Stomach (tissue), 9 donors: ENCODE measurements around the gene ARFGEF3. TPM values are rescaled to one million over a fixed set of nuclear protein-coding genes. Genes with fewer than 3 reads are reported as not detected.

Source experiments
- DNase-seq, 2 donors: peaks; one replicate each; pipeline versions ENCODE4 v3.0.0 to v3.0.0-alpha.2; 2013 to 2019
- H3K27ac ChIP-seq, 5 donors: fragments of 200-600 bp in 4 of 5; sonication (generic) in 4 of 5; one replicate each; pipeline ENCODE4 v1.5.1; 2013 to 2019; ENCODE audit warnings: mild to moderate bottlenecking in 1 of 5, moderate library complexity in 1 of 5
- H3K27me3 ChIP-seq, 3 donors: fragments of 200-600 bp; sonication (generic); one replicate each; pipeline ENCODE4 v1.5.1; 2017 to 2019; ENCODE audit warnings: mixed run types in 1 of 3
- H3K36me3 ChIP-seq, 4 donors: fragments of 200-600 bp; sonication (generic); 1 replicate in 3 of 4; 2 replicates in 1 of 4; pipeline ENCODE4 v1.5.1; 2016 to 2019
- H3K4me1 ChIP-seq, 4 donors: fragments of 200-600 bp; sonication (generic); one replicate each; pipeline ENCODE4 v1.5.1; 2016 to 2019
- H3K4me3 ChIP-seq, 4 donors: fragments of 200-600 bp; sonication (generic) in 3 of 4; one replicate each; pipeline ENCODE4 v1.5.1; 2016 to 2019; ENCODE audit warnings: mild to moderate bottlenecking in 1 of 4
- H3K9me3 ChIP-seq, 4 donors: fragments of 200-600 bp; sonication (generic); one replicate each; pipeline ENCODE4 v1.5.1; 2016 to 2019
- EP300 ChIP-seq: sonication (generic); formaldehyde crosslinking; IDR thresholded peaks from one replicate; pipeline ENCODE4 v1.6.1; 2017; ENCODE audit warnings: antibody characterized with exemption
- POLR2A ChIP-seq, 4 donors: fragments of 450-650 bp; IDR thresholded peaks; one replicate each; pipeline ENCODE4 v1.6.1; 2016; ENCODE audit warnings: antibody characterized with exemption in 4 of 4, control low read depth in 2 of 4, mild to moderate bottlenecking in 1 of 4, moderate library complexity in 1 of 4
- POLR2AphosphoS5 ChIP-seq, 3 donors: sonication (generic); formaldehyde crosslinking; IDR thresholded peaks; one replicate each; pipeline ENCODE4 v1.6.1; 2016; ENCODE audit warnings: antibody characterized with exemption in 3 of 3
- WGBS, 5 donors: extraction: QIAGEN DNeasy Blood & Tissue Kit in 3 of 5; methylation state at CpG; one replicate each; pipeline versions ENCODE4 v1.1.5 to v1.1.7; 2013 to 2018; 5-methylcytosine and 5-hydroxymethylcytosine counted together
- intact Hi-C: fragments of 100-400 bp; cut with DNase I; formaldehyde crosslinking; loops from one replicate; pipeline ENCODE4 v1.15.1; 2023; ENCODE audit warnings: low total_unique reads
- polyA plus RNA-seq, 3 donors: library from polyadenylated mRNA; stranded (reverse); fragments of 200-250 nt; gene quantifications; one replicate each; pipeline ENCODE4 v1.2.3, GENCODE V29; 2013
- total RNA-seq, 5 donors: library from RNA; depleted of rRNA; stranded (reverse); fragments of >200 nt; gene quantifications; one replicate each; pipeline versions ENCODE4 v1.1.0 to v1.2.3, GENCODE V29; 2014 to 2016
- TF ChIP-seq, protein P1 (sequence below), 7 experiments: fragments of 450-650 bp in 4 of 7; fragments of 200-600 bp in 3 of 7; sonication (generic) in 3 of 7; IDR thresholded peaks; one replicate each; pipeline ENCODE4 v1.5.1; 2016 to 2019; ENCODE audit warnings: antibody characterized with exemption in 7 of 7, control low read depth in 2 of 7, mild to moderate bottlenecking in 1 of 7
- donor health status: healthy with polysubstance abuse.
- donor health status: Bipolar disorder and iron deficiency.
- donor health status: healthy.

Gene ARFGEF3
- total and polyA plus RNA-seq, 8 donors: 3.2 to 44.6 (median 13.2) TPM

DNA sequence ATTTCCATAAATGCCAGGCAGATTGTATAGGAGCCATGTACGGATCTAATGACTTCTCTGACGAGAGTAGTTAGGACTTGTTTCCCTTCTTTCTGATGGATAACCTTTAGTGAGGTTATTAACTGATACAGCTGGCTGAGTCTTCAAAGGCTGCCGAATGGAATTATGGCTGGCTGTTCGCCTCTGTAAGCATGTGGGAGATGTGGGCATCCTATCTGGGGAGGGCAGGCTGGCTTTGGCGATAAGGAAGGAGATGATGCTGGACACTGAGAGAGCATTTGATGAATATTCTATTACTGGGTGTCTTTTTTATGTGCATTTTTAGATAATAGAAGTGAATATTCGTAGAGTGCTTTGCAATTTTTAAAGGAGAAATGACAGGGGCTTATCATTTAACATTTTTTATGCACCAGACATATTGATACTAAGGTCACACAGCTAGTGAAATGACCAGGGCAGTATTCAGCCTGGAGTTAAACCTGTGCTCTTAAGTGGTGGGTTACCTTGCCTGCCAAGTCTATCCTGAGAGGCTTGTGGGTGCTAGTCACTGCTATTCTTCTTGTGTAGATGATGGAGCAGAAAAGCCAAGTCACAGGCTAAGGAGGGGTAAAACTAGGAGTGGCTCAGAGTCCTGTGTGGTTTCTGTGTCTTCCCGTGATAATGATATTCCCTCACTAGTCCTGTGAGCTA lies 53.5 kb downstream of the ARFGEF3 start:
- Histone ChIP-seq H3K4me3 (no peak overlapping the region), H3K9me3 (no peaks in the 10 kb centered on the region), H3K4me1 (peaks cover 0 to 26% (median 12%) of the 10 kb centered on the region in 4 donors), H3K36me3 (no peaks in the 10 kb centered on the region), H3K27me3 (no peaks in the 10 kb centered on the region), H3K27ac (peak overlapping the region in 3 of 5 donors; percentile 18 to 71 (median 18))
- TF ChIP-seq POLR2AphosphoS5 (IDR thresholded peaks at IDR 0.05): peak in 1 of 3 donors; percentile 45
- no peak for TF ChIP-seq EP300
- WGBS, 5 donors: 25 to 45% (median 36%) methylated on average over 7 of the region's 7 CpGs
- DNase-seq: peak; percentile 60 to 85
- intact Hi-C loops: no loop called here

DNA sequence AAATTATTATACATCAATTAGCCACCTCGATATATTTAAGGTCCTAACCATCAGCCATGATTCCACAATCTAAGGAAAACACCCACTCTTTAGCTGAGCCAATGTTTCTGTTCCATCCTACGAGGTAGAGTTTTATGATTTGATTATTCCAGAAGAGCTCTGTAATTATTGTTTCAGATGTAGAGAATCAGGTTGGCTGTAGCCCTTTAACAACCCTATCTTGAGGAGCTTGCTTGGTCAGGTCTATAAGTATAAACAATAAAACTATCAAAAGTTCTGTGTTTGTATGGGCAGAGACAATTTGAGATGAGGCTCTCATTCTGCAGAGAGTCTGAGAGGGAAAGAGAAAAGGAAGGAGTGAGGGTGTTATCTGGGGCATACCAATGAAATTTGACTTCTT lies 56.7 kb downstream of the ARFGEF3 start, which contains the start of gene PBOV1:
TSS of gene PBOV1 (minus strand) at position 43 of the 400 bp plus-strand sequence. CDS start 96 bp downstream, outside the sequence.
- Histone ChIP-seq H3K27ac (peak within 1 kb of the TSS in 4 of 5 donors; percentile 14 to 66 (median 44)), H3K4me3 (no peak within 1 kb of the TSS), H3K27me3 (no peaks in the 10 kb centered on the region), H3K9me3 (no peaks in the 10 kb centered on the region), H3K4me1 (peaks cover 0 to 23% (median 7%) of the 10 kb centered on the region in 4 donors), H3K36me3 (no peaks in the 10 kb centered on the region)
- intact Hi-C loops: no loop called here
- WGBS, 5 donors: 55 to 76% (median 59%) methylated on average over 2 of the region's 2 CpGs
- no peak for DNase-seq
- TF ChIP-seq POLR2A (IDR thresholded peaks at IDR 0.05) (no peak), EP300 (no peak), POLR2AphosphoS5 (IDR thresholded peaks at IDR 0.05) (no peak)
- TF ChIP-seq, protein P1, sequence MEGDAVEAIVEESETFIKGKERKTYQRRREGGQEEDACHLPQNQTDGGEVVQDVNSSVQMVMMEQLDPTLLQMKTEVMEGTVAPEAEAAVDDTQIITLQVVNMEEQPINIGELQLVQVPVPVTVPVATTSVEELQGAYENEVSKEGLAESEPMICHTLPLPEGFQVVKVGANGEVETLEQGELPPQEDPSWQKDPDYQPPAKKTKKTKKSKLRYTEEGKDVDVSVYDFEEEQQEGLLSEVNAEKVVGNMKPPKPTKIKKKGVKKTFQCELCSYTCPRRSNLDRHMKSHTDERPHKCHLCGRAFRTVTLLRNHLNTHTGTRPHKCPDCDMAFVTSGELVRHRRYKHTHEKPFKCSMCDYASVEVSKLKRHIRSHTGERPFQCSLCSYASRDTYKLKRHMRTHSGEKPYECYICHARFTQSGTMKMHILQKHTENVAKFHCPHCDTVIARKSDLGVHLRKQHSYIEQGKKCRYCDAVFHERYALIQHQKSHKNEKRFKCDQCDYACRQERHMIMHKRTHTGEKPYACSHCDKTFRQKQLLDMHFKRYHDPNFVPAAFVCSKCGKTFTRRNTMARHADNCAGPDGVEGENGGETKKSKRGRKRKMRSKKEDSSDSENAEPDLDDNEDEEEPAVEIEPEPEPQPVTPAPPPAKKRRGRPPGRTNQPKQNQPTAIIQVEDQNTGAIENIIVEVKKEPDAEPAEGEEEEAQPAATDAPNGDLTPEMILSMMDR (IDR thresholded peaks at IDR 0.05): no peak

DNA sequence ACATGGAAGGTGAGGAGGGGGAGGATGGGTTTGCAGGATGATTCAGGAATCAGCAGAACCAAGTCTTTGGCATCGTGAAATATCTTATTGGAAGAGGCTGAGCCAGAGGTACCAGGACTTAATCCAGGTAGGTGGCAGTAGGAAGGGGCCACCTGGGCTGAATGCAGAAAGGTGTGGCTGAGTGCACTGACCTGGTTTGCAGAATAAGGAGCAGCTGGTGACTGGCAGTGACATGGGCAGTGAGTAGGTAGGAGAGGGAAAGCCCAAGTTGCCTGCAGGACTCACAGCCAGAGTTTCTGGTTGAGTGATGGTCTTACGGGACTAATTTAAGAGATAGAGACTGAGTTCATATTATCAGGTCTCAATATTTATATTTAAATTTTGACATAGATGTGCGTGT lies 57.7 kb downstream of the ARFGEF3 start:
- TF ChIP-seq POLR2AphosphoS5 (IDR thresholded peaks at IDR 0.05): no peak
- TF ChIP-seq EP300: no peak
- TF ChIP-seq POLR2A (IDR thresholded peaks at IDR 0.05): no peak
- TF ChIP-seq, protein P1 (IDR thresholded peaks at IDR 0.05): no peak
- H3K4me1 ChIP-seq: peaks cover 0 to 25% (median 7%) of the 10 kb centered on the region in 4 donors
- 23 to 66% (median 49%) methylated on average over 3 of the region's 3 CpGs for WGBS, 5 donors
- intact Hi-C loops: no loop called here
- no peaks in the 10 kb centered on the region for H3K9me3 ChIP-seq
- no peaks in the 10 kb centered on the region for H3K27me3 ChIP-seq
- H3K36me3 ChIP-seq: no peaks in the 10 kb centered on the region
- no peak overlapping the region for H3K4me3 ChIP-seq
- H3K27ac ChIP-seq: peak overlapping the region in 4 of 5 donors; percentile 28 to 66 (median 44)
- peak in 1 of 2 donors; percentile 73 for DNase-seq

DNA sequence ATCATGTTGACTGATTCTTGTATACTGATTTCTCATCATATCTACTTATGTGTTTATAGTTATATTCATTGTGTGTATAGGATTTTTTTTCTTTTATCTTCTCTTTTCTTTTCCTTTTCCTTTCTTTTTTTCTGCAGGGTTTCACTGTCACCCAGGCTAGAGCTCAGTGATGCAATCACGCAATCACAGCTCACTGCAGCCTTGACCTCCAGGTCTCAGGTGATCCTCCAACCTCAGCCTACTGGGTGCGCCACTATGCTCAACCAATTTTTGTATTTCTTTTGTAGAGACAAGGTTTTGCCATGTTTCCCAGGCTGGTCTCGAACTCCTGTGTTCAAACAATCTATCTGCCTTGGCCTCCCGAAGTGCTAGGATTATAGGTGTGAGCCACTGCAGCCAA lies 58.2 kb downstream of the ARFGEF3 start:
- H3K36me3 ChIP-seq: no peaks in the 10 kb centered on the region
- no peak for DNase-seq
- no peaks in the 10 kb centered on the region for H3K9me3 ChIP-seq
- no peak overlapping the region for H3K4me3 ChIP-seq
- WGBS, 5 donors: 80 to 94% (median 90%) methylated on average over 4 of the region's 4 CpGs
- intact Hi-C loops: no loop called here
- H3K4me1 ChIP-seq: peaks cover 0 to 25% (median 5%) of the 10 kb centered on the region in 4 donors
- peak overlapping the region in 3 of 5 donors; percentile 28 to 52 (median 46) for H3K27ac ChIP-seq
- TF ChIP-seq EP300 (no peak), POLR2A (IDR thresholded peaks at IDR 0.05) (no peak), POLR2AphosphoS5 (IDR thresholded peaks at IDR 0.05) (no peak)
- TF ChIP-seq, protein P1 (IDR thresholded peaks at IDR 0.05): no peak
- no peaks in the 10 kb centered on the region for H3K27me3 ChIP-seq
